ENCODE data around the gene PRMT1. TPM values are rescaled to one million over a fixed set of nuclear protein-coding genes. Genes with fewer than 3 reads are reported as not detected.

PRMT1 gene
- total RNA-seq, 1 donor from 2014 or later, result 156 TPM

DNA sequence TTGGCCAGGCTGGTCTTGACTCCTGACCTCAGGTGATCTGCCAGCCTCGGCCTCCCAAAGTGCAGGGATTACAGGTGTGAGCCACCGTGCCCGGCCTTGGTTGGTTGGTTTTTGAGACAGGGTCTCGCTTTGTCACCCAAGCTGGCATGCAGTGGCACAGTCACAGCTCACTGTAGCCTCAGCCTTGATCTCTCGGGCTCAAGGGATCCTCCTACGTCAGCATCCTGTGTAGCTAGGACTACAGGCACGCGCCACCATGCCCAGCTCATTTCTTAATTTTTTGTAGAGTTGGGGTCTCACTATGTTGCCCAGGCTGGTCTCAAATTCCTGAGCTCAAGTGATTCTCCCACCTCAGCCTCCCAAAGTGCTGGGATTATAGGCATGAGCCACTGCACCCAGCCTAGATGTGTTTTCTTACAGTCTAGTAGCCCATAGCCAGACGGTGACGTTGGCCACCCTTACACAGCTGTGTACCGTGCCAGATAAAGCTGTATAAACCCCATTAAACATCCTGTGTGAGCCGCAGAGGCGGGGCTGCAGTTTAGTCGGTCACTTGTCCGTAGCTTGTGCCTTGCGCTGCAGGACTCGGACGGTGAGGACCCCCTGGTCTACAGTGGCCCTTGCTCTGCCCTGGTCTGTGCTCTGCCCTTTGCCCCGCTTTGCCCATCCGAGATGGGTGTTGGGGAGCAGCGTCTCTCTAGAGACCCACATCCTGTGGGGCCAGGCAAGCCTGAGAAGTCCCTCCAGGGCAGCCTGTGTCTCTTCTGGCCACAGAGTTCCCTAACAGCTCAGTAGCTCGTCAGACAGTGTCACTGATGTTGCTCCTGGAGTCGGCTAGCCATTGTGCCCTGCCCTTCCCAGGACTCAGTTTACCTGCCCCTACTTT is 21.3 kb upstream of the PRMT1 start:
- H3K27me3 ChIP-seq, result no peaks in the 10 kb centered on the region
- no peak overlapping the region for H3K4me3 ChIP-seq
- intact Hi-C loops (cut with DNase I), result no loop called here
- H3K9me3 ChIP-seq, result no peaks in the 10 kb centered on the region
- no peaks in the 10 kb centered on the region for H3K4me1 ChIP-seq
- H3K36me3 ChIP-seq, result peaks cover 4 to 93% of the 10 kb centered on the region in 2 donors
- DNase-seq (ENCODE audit: extremely low spot score in 2 of 2), result no peak
- no peak overlapping the region for H3K27ac ChIP-seq
- no peak for TF ChIP-seq CTCF (IDR thresholded peaks at IDR 0.05)
- TF ChIP-seq POLR2AphosphoS5 (IDR thresholded peaks at IDR 0.05; ENCODE audit: insufficient read depth in 1 of 2, low read depth in 1 of 2), result no peak
- no peak for TF ChIP-seq POLR2A (IDR thresholded peaks at IDR 0.05)

GRCh38 chr19:49656456-49657109 is 20.5 kb upstream of the PRMT1 start:
- no peak for DNase-seq (ENCODE audit: extremely low spot score in 2 of 2)
- Histone ChIP-seq H3K27me3 (no peaks in the 10 kb centered on the region), H3K4me1 (no peaks in the 10 kb centered on the region), H3K27ac (no peak overlapping the region), H3K36me3 (peaks cover 4 to 95% of the 10 kb centered on the region in 2 donors), H3K4me3 (no peak overlapping the region), H3K9me3 (no peaks in the 10 kb centered on the region)
- no peak for TF ChIP-seq POLR2AphosphoS5 (IDR thresholded peaks at IDR 0.05; ENCODE audit: insufficient read depth in 1 of 2, low read depth in 1 of 2)
- TF ChIP-seq POLR2A (IDR thresholded peaks at IDR 0.05), result no peak
- no peak for TF ChIP-seq CTCF (IDR thresholded peaks at IDR 0.05)
- intact Hi-C loops (cut with DNase I), result no loop called here

- peaks cover 4 to 100% of the 10 kb centered on the region in 2 donors for H3K36me3 ChIP-seq
- H3K4me1 ChIP-seq, result no peaks in the 10 kb centered on the region
- no peak overlapping the region for H3K27ac ChIP-seq
- intact Hi-C loops (cut with DNase I), result no loop called here
- TF ChIP-seq POLR2AphosphoS5 (IDR thresholded peaks at IDR 0.05; ENCODE audit: insufficient read depth in 1 of 2, low read depth in 1 of 2) (no peak), CTCF (IDR thresholded peaks at IDR 0.05) (no peak), POLR2A (IDR thresholded peaks at IDR 0.05) (no peak)
- no peaks in the 10 kb centered on the region for H3K9me3 ChIP-seq
- H3K27me3 ChIP-seq, result no peaks in the 10 kb centered on the region
- H3K4me3 ChIP-seq, result no peak overlapping the region
- DNase-seq (ENCODE audit: extremely low spot score in 2 of 2), result no peak
Measured at GRCh38 chr19:49657493-49658138, 19.5 kb upstream of the PRMT1 start.

DNA sequence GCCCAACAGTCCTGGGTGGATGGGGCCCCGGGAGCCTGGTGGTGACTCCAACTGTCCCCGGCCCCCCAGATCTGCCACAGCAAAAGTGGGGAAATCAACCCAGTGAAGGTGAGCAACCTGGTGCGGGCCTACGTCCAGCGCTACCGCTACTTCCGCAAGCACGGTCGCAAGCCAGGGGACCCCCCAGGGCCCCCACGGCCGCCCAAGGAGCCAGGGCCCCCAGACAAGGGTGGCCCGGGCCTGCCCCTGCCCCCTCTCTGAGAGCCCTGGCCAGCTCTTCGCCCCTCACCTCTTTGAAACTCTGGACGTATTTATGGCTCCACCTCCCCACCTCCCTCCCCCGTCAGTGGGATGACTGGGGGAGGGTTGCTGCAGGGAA is 18.9 kb upstream of the PRMT1 start:
- Histone ChIP-seq H3K9me3 (no peaks in the 10 kb centered on the region), H3K36me3 (peaks cover 4 to 98% of the 10 kb centered on the region in 2 donors), H3K4me1 (no peaks in the 10 kb centered on the region), H3K27me3 (no peaks in the 10 kb centered on the region), H3K27ac (no peak overlapping the region), H3K4me3 (no peak overlapping the region)
- intact Hi-C loops (cut with DNase I), result no loop called here
- TF ChIP-seq POLR2A (IDR thresholded peaks at IDR 0.05) (no peak), CTCF (IDR thresholded peaks at IDR 0.05) (no peak), POLR2AphosphoS5 (IDR thresholded peaks at IDR 0.05; ENCODE audit: insufficient read depth in 1 of 2, low read depth in 1 of 2) (no peak)
- DNase-seq (ENCODE audit: extremely low spot score in 2 of 2), result no peak
